T-helper 9 cell (primary cell): ENCODE results near the gene SIX1.

ENCODE experiments used
- DNase-seq: peaks from one replicate; pipeline ENCODE4 v3.0.0-alpha.2; 2020

SIX1 gene

DNA sequence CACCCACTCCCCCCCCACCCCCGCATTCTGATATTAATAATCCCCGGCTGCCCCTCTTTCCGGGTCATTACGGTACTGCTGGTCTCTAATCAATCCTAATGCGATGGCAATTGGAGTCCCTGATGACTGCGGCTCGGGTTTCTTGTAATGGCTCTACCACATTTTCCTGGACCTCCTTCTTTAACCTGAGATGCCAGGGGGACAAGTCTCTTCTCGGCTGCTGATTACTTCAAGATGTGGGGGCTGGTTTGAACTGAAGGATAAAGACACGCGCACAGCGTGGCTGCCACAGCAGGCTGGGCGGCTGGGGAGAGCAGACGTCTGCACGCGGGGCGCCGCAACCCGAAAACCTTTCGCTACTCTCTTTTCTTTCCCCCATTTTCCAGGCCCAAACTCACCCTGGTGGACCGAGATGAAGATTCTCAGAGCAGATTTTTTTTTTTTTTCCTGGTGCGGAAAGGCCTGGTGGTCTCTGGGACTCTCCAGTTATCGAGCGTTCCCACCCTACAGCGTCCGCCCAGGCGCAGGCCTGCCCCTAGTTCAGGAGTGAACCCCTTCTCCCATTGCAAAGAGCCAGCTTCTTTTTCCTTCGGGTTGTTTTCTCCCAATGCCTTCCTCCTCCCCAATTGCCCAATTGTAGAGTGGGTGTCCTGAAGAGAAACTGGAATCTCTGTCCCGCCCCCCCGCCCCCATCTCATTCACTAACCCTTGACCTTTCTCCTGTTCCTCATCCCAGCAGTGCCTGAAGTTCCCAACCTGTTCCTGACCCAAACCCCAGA, 6.0 kb upstream of the SIX1 start:
- DNase-seq: no peak

DNA sequence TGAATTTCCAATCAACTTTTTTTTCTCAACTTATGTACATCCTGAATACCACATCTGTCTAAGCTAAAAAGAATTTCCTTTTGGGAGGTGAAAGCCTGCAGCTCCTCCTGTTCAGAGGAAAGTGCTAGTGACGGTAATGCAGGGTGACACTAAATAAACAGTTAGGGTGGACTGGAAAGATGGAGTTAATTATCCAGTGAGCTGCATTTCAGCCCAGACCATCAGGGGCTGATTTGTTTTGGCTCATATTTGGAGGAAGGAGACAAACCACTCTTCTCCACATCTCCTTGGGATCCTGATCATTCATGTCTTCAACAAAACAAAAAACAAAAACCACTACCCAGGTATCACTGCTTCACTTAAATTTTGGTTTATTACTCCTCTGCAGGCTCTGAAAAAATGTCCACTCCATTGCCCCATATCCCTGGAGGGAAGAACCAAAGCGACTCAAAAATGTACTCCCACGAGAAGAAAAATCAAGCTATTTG, 5.1 kb upstream of the SIX1 start:
- DNase-seq: no peak

DNA sequence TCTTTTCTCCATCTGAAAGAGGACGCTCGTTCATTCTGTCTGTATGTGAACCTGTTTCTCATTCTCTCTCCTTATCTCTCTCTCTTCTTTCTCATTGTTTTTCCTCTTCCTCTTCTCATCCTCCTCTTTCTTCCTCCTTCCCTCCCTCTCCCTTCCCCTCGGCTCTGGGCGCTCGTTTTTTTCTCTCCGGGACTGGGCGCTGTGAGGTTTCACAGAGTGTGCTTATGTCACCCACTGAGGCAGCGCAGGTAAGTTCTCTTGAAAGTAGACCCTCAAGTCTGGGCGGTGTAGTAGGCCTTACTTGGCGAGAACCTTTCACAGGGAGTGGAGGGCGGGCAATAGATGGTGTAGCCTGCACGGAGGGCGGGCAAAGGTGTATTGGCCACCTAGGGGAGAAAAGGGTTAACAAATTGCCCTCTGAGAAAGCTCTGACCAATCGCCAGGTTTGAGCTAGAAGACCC, 4.5 kb upstream of the SIX1 start:
- DNase-seq: no peak

DNA sequence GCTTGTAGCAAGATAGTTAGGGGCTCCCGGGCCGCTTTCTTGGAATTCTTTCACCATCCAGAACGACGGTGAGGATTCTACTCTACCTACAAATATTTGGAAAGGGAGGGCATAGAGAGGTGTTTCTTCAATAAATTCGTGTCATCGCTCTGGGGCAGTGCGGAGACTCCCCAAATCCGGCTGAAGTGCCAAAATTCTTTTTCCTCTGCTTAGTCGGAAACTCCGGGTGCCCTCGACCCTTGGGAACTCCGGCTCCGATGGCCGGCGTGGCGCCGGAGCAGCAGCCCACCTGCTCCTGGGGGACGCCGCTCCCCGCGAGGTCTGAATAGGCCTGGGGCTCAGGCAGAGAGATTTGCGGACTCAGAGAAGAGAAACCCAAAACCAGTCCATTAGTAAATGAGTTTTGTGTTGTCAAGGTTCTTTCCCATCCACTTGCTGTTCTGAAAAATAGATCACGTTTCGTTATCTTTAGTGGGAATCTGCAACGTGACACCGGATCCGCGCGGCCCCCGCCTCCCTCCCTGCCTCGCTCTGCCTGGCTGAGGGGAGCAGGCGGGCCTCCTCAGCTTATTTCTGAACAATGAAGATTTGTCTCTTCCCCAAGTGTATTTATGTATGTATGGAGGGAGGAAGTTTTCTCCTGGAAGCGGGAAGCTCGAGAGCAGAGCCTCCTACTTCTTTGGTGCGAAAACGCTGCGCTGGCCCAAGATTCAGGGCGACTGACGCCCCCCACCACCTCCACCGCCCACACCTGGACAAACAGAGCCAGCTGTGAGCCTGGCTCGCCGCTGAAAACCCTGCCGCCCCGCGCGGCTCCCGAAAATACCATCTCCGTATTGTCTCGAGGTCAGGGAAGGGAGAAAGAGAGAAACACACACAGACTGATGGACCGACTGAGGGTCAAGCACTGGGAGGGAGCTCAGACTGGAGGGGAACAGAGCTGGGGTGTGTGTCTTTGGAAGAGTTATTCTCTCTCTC, 3.7 kb upstream of the SIX1 start:
- DNase-seq: no peak

DNA sequence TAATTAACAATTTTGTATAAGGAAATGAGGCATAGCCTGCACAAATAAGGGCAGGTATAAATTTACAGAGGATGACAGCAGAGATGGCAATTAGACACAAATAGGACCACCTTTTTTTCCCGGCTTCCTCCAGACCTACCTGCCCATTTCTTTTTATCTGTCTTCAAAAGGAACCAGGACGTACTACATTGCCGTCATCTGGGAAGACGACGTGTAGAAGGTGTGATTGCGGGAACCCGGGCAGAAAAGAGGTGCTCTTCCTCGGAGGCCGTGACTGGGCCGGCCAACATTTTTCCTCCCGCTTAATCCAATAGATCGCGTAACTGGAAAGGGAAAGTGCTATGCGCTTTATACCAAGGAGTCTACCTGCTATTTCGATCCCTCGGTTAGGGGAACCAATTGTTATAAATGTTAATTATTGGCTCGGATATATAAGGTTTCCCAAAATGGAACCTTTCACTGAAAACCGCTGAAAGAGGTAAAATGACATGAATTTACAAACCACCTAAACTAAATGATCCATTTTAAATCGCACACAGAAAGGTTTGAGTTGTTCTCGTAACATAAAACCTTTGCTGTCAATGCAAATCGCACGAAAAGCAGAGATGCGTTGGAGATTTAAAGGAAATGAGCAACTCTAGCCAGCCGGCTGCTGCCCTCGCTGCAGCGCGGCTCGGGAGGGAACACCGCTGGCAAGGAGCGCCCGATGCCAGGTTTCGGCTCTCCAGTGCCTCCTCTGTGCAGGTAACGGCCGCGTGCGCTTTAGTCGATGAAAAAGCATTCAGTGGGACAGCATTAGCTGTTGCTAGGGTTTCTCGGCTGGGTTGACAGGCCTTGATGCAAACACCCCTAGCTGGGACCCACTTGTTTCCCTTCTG, 2.8 kb upstream of the SIX1 start:
- DNase-seq: no peak

DNA sequence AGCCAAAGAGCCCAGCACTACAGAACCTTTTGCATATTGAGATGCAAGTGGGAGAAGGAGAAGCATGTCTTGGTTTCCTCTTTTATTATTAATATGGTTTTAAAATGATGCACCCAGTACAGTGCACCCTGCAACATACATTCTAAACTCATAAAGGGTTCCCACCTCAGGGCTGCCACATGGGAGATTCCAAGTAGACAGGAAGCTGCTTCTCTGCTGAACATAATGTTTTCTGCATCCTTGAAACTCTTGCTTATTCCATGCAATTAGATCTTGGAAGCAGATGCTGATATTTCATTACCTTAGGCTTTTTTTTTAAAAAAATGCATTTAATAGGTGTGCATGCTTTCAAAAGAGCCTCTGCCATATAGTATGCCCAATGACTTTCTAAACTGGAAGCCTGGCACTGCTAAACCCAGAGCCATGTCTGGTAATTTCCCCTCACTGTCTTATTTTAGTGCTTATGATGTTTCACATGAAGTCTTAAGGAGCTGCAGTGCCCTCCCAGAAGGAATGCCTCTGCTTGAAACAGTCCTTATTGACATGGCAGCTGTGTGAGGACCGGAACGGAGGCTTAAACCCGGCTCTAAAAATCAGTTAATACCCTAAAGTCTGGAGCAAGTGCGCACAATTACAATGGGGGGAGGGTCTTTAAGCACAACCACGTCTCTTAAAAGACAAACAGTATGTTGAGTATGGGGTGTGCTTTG, 2.0 kb upstream of the SIX1 start:
- DNase-seq: no peak

DNA sequence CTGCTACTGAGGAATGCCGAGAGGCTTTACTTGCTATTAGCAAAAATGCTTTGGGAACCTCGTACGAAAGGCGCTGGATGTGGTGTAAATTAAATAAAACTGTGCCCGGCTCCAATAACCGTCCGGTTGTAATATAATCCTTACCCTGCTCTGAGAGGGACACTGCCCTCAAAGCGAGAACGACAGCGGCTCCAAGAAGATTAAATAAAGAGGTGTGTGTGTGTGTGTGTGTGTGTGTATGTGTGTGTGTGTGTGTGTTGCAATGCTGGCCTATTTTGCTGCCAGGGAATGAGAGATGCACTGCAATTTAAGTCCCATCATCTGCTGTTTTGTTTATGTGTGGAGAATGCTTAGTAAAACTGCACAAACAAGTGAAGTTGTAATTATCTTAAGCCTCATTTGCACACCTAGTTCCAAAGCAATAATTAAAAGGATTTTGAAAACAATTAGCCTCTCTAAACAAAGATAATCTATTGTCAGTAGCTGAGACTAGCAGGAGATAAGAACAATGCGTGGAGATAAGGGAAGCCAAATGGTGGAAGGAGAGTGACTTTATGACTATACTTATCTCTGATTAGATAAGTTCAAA, 1.2 kb upstream of the SIX1 start:
- DNase-seq: no peak

DNA sequence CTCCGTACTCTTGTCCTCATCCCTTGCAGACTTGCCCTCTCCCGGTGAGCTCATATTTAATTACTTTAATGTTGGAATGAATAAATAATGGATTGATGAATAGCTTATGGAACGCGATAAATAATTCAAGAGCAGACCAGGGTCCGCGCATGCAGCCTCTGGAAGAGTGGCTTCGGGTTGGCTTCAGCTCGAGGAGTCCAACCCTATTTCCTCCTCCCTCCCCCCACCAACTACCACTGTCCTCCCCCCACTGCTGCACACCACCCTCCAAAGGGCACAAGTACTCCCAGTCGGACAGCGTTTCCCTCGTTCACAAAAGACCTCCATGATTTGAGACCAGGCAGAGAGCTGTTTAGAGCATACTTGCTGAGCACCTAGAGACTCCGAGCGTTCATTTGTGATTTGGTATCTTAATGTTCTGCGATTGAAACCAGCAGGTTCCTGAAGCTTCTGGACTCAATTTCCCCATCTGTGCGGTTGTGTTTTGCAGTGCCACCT, 647 bp upstream of the SIX1 start:
- DNase-seq: no peak

DNA sequence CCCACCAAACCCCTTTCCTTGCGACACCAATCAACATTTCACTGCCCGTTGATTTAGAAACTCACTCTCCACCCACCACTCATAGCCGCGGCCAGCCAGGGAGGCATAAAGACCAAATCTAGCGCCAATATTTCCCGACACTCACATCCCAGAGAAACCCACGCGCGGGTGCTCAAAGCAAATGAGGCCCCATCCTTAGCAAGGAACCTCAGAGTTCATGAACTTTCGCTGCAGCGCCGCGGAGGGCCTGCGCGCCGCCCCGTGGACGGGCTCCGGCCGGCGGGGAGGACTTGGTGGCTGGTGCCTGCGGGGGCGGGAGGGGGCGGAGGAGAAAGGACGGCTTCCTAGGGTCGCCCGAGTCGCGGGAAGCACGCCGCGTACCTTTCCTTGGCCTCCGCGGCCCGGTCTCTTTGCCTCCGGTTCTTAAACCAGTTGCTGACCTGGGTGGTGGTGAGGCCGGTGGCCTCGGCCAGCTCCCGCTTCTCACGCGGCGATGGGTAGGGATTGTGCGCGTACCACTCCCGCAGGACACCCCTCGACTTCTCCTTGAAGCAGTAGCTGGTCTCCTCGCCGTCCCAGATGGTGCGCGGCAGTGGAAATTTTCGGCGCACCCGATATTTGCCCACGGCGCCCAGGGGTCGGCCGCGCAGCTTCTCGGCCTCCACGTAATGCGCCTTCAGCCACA, 886 bp downstream of the SIX1 start:
- no peak for DNase-seq

DNA sequence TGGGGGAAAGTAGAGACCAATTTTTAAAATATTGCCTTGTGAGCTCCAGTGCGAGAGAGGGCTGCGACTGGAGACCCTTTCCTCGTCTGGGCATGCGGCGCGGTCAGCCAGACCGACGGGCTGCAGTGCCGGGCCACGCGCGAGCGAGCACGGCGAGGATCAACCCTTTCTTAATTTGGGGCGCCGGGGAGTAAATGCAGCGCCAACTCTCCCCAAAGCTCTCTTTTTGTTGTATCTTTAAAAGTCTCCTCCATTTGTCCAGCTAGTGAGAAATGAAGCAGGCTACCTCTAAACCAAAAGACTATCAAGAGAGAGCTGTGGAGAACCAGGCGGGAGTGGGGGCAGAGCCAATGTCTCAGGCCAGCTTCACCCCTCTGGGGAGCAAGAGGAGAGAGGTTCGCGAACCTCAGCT, 1.4 kb downstream of the SIX1 start:
- no peak for DNase-seq

DNA sequence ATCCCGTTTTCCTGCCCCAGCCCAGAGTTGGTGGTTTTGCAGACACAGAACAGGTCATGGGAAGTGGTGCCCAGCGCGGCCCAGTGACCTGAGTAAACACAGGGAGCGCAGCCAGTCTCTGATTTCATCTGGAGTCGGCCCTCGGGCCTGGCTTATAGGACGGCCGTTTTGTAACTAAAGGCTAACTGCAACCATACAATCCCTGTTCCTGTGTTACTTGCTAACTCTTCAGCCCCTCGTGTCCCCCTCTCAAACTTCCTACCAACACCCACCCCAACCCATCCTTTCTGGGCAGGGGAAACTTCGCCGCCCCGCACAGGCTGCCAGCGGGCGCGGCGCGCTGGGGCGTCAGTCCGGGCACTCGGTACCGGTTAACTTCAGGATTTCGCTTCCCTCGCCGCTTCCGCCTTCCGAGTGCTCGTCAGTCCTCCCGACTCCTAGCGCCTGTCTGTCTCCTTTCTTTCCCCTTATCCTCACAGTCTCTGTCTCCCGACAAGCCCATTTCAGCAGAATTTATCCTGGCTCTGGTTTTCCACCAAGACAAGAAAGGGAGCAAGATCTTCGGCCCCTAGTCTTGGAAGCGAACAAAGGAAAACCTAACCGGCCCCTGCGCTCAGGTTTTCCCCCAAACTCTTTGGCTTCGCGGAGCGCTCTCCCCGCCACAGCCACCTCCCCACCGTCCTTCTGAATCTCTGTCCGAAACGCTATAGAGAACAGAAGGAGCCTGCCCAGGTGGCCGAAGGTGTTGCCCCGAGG, 2.0 kb downstream of the SIX1 start:
- no peak for DNase-seq

DNA sequence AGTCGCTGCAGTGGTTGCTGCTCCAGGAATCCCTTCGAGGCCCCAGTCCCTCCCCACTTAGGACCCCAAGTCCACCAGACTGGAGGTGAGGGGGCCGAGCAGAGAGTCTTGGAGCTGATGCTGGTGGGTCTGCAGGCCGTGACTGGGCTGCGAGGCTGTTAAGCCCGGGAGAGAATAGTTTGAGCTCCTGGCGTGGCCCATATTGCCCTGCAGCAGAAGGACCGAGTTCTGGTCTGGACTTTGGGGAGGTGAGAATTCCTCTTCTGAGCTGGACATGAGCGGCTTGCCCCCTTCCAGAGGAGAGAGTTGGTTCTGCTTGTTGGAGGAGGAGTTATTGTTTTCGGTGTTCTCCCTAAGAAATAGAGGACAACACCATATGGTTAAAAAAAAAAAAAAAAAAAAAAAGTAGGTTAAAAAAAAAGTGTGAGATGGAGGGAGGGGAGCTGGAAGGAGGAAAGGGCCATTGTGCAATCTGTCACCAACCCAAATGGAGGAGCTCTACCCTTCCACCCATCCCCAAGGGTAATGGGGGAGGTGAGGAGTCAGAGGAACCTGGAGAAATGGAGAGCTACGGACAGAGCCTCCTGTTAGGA, 3.0 kb downstream of the SIX1 start:
- DNase-seq: no peak

DNA sequence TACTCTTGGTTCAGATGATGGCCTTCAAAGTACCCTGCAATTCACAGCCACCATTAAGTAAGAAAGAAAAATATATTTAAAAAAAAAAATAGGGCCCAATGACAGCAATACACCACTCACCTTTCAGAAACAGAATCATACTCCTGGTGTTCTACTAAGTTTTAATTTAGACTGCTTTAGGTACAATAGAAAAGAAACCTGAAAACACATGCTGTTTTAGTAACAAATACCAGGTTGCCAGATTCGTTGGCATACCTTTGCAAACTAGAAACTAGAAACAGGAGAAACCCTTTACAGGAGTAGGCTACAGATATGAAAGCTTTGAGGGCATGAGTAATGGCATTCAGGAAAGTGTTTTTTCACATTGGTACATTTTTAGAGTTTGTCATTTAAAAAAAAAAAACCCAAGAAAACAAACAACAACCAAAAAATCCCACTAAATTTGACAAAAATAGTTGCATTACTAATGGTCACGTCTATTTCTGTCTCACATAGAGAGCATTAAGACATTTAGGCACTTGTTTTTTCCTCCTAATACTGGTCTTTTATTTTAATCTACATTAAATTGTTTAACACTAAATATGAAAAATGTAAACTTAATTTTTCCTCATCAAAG, 4.0 kb downstream of the SIX1 start:
- DNase-seq: no peak

DNA sequence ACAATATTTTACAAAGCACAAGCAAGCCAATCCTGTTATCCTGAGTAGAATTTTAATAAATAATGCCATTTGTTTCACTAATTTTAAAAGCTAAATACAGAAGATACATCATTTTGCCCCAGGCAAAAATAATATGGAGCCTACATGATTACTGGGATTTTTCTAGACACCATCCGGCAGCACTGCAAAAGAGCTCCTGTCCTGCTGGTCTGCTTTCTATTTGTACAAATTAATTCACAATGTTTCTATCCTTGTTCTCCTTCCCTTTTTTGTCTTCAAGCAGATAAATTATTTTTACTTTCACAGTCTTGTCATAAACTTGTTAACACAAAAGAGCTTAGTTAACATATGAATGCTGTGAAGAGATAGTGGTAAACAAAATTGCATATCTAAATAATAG, 4.6 kb downstream of the SIX1 start:
- DNase-seq: no peak

DNA sequence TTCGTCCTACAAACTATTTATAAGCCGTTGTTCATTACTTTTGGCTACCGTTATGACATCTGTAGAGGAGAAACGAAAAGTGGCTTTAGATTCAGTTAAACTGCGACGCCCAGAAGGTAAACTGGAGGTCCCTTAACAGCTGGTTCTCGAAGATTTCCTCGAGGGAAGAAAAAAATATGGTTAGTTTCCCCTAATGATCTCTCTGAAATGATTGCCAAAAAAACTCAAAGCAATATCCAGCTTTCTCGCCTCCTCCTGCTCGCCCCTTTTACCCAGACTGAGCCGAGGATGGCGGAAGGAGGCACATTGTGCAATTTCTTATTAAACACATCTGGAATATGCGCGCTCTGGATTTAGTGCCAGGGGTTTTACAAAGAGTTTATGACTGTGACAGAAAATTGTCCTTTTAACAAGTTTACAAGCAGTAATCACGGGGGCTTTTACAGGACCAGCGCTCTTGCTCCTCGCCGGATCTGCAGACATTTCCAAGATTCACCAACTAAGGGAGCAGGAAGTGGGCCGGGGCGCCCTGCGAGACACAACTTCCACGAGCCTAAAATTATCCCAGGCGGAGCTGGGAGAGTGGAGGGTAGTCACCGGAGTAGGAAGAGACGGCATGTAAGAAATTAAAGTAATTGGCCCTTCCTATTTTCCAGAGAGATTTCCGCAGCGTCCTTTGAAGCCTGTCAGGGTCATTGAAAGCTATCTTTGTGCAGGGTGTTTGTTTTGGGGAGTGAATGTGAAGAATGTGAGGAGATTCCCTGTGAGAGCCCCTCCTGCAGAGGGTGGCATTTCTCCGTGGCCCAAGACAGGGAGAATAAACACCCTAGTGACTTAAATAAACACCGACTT, 5.6 kb downstream of the SIX1 start:
- DNase-seq: no peak

DNA sequence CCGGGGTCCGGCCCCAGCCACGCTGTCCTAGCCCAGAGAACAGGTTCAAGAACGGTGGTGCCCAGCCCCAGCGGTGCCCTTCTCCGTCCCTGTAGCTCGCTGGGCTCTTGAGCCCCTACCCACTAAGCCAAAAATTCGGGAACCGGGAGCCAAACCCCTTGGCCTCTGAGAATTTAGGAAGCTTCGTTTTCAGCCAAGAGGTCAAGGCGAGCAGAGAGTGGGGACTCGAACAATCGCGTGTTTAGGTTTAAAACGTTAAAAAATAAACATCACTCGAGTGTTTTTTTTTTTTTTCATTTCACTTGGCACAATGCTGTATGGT, 6.2 kb downstream of the SIX1 start:
- no peak for DNase-seq

DNA sequence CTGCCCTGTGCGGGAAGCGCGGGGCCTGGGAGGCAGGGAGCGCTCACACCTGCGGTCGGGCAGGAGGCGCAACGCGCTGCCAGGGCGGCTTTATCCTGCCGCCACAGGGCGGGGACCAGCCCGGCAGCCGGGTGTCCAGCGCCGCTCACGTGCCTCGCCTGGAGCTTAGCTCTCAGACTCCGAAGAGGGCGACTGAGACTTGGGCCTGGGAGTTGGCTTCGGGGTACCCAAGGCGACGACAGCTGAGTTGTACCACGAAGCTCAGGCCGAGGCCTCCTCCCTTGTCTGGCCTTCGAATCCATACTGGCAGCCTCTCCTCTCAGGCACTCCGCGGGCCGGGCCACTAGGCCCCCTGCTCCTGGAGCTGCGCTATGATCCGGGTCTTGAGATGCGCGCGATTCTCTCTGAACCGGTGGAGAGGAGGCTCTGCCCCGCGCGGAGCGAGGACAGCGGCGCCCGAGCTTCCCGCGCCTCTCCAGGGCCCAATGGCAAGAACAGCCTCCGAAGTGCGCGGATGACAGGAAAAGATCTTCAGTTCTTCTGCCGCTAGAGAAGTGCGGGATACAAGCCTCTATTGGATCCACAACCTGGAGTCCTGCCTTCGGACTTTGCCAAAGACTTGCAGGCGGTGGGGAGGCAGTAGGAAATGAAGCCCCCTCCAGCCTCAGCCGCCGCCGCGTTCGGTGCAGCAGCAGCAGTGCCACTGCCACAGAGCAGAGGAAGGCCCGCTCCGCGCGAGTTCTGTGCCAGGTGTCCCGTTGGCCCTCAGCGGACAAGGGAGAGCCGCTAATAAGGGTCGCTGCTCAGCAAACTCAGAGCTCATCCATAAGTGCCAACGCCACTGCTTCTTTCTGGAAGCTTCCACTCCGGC, 6.8 kb downstream of the SIX1 start:
- no peak for DNase-seq
